Common myeloid progenitor, CD34-positive (primary cell): ENCODE results near the gene SLC7A10.

Source experiments
- CTCF ChIA-PET: fragments of 350-600 bp; sonication (Branson Sonifier 250); formaldehyde crosslinking; loops from one replicate; lab custom pipeline; 2021; ENCODE audit warnings: antibody characterized with exemption; lab: Charles Lee
- POLR2A ChIA-PET: fragments of 350-600 bp; sonication (Branson Sonifier 250); formaldehyde crosslinking; loops from one replicate; lab custom pipeline; 2021; ENCODE audit warnings: antibody characterized with exemption; lab: Charles Lee
- DNase-seq, 3 donors: peaks; one replicate each; pipeline versions ENCODE4 v3.0.0 to v3.0.0-alpha.2; 2013
- H3K27ac ChIP-seq, 2 experiments: 1 replicate in 1 of 2; 2 replicates in 1 of 2; pipeline ENCODE4 v1.7.0; 2013; ENCODE audit warnings: inconsistent platforms in 2 of 2, low read length in 2 of 2, mild to moderate bottlenecking in 2 of 2, low read depth in 1 of 2, moderate library complexity in 1 of 2; ENCODE audit not compliant: severe bottlenecking in 2 of 2, insufficient read depth in 1 of 2, poor library complexity in 1 of 2
- H3K27me3 ChIP-seq, 5 experiments: replicated peaks in 2 of 5; 1 replicate in 3 of 5; 2 replicates in 2 of 5; pipeline versions ENCODE4 v1.6.1 to v1.7.0; 2013; ENCODE audit warnings: low read length in 4 of 5, mild to moderate bottlenecking in 2 of 5, moderate library complexity in 2 of 5, inconsistent platforms in 1 of 5; ENCODE audit not compliant: insufficient read depth in 5 of 5, control insufficient read depth in 4 of 5
- H3K36me3 ChIP-seq, 4 experiments: 1 replicate in 2 of 4; 2 replicates in 2 of 4; pipeline versions ENCODE4 v1.6.1 to v1.7.0; 2013; ENCODE audit warnings: low read length in 3 of 4, control low read depth in 1 of 4, mild to moderate bottlenecking in 1 of 4; ENCODE audit not compliant: control insufficient read depth in 4 of 4, insufficient read depth in 4 of 4
- H3K4me1 ChIP-seq, 4 experiments: 1 replicate in 3 of 4; 2 replicates in 1 of 4; pipeline versions ENCODE4 v1.6.1 to v1.7.1; 2013; ENCODE audit warnings: low read length in 3 of 4, mild to moderate bottlenecking in 3 of 4, control low read depth in 1 of 4, inconsistent platforms in 1 of 4, moderate library complexity in 1 of 4; ENCODE audit not compliant: control insufficient read depth in 4 of 4, insufficient read depth in 4 of 4; ENCODE audit errors: control extremely low read depth in 1 of 4
- H3K4me3 ChIP-seq, 7 experiments: 1 replicate in 4 of 7; 2 replicates in 3 of 7; pipeline versions ENCODE4 v1.5.1 to v1.7.0; 2013; ENCODE audit warnings: mild to moderate bottlenecking in 7 of 7, low read length in 6 of 7, moderate library complexity in 6 of 7, inconsistent platforms in 2 of 7, low read depth in 2 of 7, control low read depth in 1 of 7; ENCODE audit not compliant: insufficient read depth in 4 of 7, control insufficient read depth in 1 of 7; ENCODE audit errors: extremely low read depth in 1 of 7
- H3K9me3 ChIP-seq, 5 experiments: 1 replicate in 4 of 5; 2 replicates in 1 of 5; pipeline versions ENCODE4 v1.6.1 to v1.7.1; 2013; ENCODE audit warnings: low read length in 4 of 5, mild to moderate bottlenecking in 2 of 5, inconsistent platforms in 1 of 5, low read depth in 1 of 5, moderate library complexity in 1 of 5; ENCODE audit not compliant: control insufficient read depth in 4 of 5, insufficient read depth in 2 of 5; ENCODE audit errors: control extremely low read depth in 1 of 5
- WGBS: methylation state at CpG from one replicate; pipeline ENCODE4 v1.1.5; 2013; ENCODE audit not compliant: insufficient coverage; 5-methylcytosine and 5-hydroxymethylcytosine counted together

Gene SLC7A10

DNA sequence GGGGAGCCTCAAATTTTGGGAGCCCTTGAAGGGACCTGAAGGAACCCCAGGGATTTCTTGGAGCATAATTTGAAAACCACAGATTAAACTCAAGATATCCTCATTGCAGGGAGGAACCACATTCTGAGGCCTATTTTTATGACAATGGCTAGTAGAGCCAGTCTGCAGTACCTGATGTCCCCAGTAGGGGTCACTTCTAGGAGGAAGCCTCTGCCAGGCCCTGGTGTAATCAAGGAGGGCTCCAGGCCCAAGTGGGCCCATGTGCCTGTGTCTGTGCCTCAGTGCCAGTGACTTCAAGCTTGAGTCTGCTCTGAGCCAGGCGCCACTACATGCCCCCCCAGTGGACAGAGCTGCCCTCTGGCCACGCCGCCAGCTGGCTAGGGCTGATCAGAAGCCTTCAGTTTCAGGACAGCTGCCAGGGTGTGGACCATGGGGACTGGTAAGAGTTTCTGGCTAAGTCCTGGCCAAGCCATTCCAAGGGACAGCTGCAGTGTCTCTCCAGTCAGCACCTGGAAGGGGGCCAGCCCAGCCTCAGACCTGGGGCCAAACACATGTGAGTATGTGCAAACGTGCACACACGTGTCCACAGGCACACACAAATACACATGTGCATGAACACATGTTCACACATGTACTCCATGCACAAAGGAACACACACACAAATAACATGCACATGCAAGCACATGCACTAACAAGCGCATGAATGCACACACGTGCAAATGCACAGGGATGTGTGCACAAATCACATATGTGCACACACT lies 20.5 kb upstream of the SLC7A10 start:
- Histone ChIP-seq H3K4me3 (no peak overlapping the region), H3K4me1 (peaks cover 0 to 18% (median 12%) of the 10 kb centered on the region in 4 experiments), H3K9me3 (peaks cover 0 to 13% (median 4%) of the 10 kb centered on the region in 5 experiments), H3K27ac (no peak overlapping the region), H3K36me3 (no peaks in the 10 kb centered on the region), H3K27me3 (no peaks in the 10 kb centered on the region)
- no peak for DNase-seq
- ChIA-PET POLR2A (interaction anchor here (2.6 kb wide), 1 partner anchor 56 kb away, joined by 8 read pairs; the partner anchor contains the start of gene CEBPA), CTCF (interaction anchor here (1.0 to 13.5 kb wide), 11 partner anchors 9 to 157 kb away, joined by 3 to 278 read pairs (median 4); partner anchors contain the start of genes CEBPA and CEBPG)
- 98% methylated on average over 6 of the region's 7 CpGs for WGBS

DNA sequence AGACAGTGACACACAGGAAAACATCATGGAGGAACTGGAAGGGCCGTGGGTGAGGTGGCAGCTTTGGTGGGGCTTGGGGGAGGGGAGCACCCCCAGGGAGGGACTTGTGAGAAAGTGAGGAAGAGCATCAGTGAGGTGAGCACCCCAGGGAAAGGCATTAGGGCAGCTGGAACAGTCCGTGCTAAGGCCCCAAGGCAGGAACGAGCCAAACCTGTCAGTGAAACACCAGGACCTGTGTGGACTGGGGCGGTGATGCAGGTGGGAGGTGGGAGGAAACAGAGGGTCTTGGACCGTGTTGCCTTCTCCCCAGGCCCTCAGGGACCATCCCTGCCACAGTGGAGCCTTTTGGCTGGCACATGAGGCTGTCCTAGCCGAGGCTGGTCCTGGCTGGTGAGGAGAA lies 17.3 kb upstream of the SLC7A10 start:
- no peak overlapping the region for H3K27ac ChIP-seq
- no peaks in the 10 kb centered on the region for H3K36me3 ChIP-seq
- ChIA-PET CTCF (interaction anchor here (1.0 to 13.5 kb wide), 10 partner anchors 13 to 173 kb away, joined by 3 to 278 read pairs (median 4); partner anchors contain the start of gene CEBPG), POLR2A (no interaction called here)
- H3K27me3 ChIP-seq = no peaks in the 10 kb centered on the region
- H3K4me1 ChIP-seq = no peaks in the 10 kb centered on the region
- peaks cover 0 to 13% (median 4%) of the 10 kb centered on the region in 5 experiments for H3K9me3 ChIP-seq
- H3K4me3 ChIP-seq = no peak overlapping the region
- WGBS = 91% methylated on average over 6 of the region's 6 CpGs
- no peak for DNase-seq

DNA sequence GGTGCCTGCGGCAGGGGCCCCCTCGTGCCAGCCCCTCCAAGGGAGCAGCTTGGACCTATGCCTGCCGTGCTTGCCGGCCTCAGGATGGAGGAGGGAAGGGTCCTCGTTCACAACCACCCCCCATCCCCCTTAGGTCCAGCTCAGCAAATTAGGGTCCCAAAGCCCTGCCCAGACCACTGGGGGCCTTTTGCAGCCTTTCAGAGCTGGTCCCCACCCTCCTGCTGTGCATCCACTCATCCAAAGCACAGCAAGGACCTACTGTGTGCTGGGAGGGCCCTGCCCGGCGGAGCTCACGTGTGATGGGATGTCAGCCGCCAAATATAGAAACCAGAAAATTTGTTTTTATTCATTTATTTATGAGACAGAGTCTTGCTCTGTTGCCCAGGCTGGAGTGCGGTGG lies 16.5 kb upstream of the SLC7A10 start:
- H3K9me3 ChIP-seq = peaks cover 0 to 13% (median 4%) of the 10 kb centered on the region in 5 experiments
- H3K36me3 ChIP-seq = no peaks in the 10 kb centered on the region
- CTCF ChIA-PET = interaction anchor here (0.7 to 13.5 kb wide), 16 partner anchors 14 to 529 kb away, joined by 3 to 278 read pairs (median 4); partner anchors contain the start of gene CEBPG
- H3K4me3 ChIP-seq = no peak overlapping the region
- POLR2A ChIA-PET = interaction anchor here (0.9 kb wide), 1 partner anchor 57 kb away, joined by 3 read pairs; no protein-coding TSS in a partner anchor
- no peaks in the 10 kb centered on the region for H3K27me3 ChIP-seq
- DNase-seq = no peak
- H3K4me1 ChIP-seq = no peaks in the 10 kb centered on the region
- no peak overlapping the region for H3K27ac ChIP-seq
- WGBS = 100% methylated on average over 1 of the region's 10 CpGs

DNA sequence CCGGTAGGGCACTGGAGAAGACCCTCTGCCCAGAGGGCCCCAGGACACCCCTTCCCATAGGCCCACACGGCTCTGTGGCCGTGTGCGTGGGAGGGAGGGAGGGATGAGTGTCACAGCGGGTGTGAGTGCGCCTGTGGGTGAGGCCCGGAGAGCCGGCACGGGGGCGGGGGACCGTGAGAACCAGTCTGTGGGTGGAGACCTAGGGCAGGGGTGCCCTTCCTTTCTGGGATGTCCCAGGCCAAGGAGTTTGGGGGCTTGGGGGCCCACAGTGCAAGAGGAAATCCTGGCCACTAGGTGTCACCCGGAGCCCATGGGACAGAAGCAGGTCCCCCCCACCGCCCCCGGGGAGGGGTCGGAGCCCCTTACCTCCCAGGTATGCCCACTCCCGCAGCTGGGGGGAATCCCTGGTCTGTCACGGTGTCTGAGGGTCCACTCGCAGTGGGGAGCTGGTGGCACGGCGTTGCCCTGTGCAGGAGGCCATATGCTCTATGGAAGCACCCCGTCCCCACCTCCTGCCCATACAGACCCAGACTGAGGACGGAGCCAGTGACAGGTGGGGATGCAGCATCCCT lies 16.0 kb upstream of the SLC7A10 start:
- Histone ChIP-seq H3K27me3 (no peaks in the 10 kb centered on the region), H3K27ac (no peak overlapping the region), H3K4me3 (no peak overlapping the region), H3K4me1 (no peaks in the 10 kb centered on the region), H3K36me3 (no peaks in the 10 kb centered on the region), H3K9me3 (peaks cover 0 to 13% (median 4%) of the 10 kb centered on the region in 5 experiments)
- ChIA-PET POLR2A (interaction anchor here (0.9 kb wide), 1 partner anchor 58 kb away, joined by 3 read pairs; no protein-coding TSS in a partner anchor), CTCF (interaction anchor here (0.7 to 13.5 kb wide), 15 partner anchors 15 to 530 kb away, joined by 3 to 278 read pairs (median 4); partner anchors contain the start of gene CEBPG)
- peak; percentile 48 to 66 (median 59) for DNase-seq
- WGBS = 8% methylated on average over 11 of the region's 22 CpGs

DNA sequence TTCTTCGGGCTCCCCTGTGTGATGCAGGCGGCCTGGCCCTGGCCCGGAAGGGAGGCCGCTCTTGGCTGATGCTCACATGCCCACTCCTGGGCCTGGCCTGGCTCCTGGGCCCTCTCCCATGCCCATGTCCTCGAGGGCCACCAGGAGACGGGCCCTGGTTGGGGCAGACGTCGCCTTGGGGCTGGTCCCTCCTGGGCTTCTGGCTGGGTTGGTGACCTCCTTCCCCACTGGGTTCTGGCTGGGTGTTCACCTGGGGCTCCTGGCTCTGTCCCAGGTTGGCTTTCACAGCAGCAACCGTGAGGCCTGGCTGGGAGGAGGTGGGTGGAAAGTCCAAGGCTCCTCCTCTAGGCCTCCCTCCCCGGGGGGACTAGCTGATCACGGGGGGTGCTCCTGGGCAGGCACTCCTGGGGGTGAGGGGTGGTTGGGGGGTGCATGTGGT lies 15.5 kb upstream of the SLC7A10 start:
- no peak overlapping the region for H3K27ac ChIP-seq
- CTCF ChIA-PET = interaction anchor here (1.1 to 13.5 kb wide), 8 partner anchors 22 to 530 kb away, joined by 3 to 278 read pairs (median 4); partner anchors contain the start of gene CEBPG
- peaks cover 0 to 11% (median 3%) of the 10 kb centered on the region in 5 experiments for H3K9me3 ChIP-seq
- H3K4me1 ChIP-seq = no peaks in the 10 kb centered on the region
- DNase-seq = no peak
- no peaks in the 10 kb centered on the region for H3K36me3 ChIP-seq
- 81% methylated on average over 4 of the region's 11 CpGs for WGBS
- H3K4me3 ChIP-seq = no peak overlapping the region
- POLR2A ChIA-PET = interaction anchor here (0.9 kb wide), 1 partner anchor 58 kb away, joined by 3 read pairs; no protein-coding TSS in a partner anchor
- H3K27me3 ChIP-seq = no peaks in the 10 kb centered on the region

DNA sequence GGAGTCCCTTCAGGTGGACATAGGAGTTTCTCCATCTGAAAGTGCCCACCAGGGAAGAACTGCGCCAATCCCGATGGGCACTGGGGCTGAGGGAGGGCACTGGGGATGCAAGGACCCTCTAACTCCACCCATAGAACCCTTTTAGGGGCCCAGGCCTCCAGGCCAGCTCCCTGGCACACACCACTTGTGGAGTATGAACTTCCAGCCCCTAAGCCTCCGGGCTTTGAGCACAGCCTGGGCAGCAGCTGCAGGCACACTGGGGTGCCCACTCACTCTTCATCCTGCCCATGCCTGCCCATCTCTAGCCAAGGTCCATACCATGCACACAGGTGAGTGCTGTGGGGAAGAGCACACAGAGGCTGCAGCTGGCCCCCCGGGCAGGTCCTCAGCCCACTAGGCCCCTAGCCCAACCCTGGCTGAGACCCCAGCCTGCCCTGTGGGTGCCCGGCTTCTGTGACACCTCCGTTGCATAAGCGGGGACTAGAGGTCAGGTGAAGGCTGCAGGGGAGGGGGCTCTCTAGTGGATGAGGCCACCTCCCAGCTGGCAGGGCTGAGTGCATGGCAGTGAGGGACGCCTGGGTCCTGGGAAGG lies 14.6 kb upstream of the SLC7A10 start:
- Histone ChIP-seq H3K36me3 (no peaks in the 10 kb centered on the region), H3K9me3 (peaks cover 0 to 3% (median 0%) of the 10 kb centered on the region in 5 experiments), H3K27me3 (no peaks in the 10 kb centered on the region), H3K27ac (no peak overlapping the region), H3K4me3 (no peak overlapping the region), H3K4me1 (no peaks in the 10 kb centered on the region)
- CTCF ChIA-PET = interaction anchor here (13.5 kb wide), 1 partner anchor 163 kb away, joined by 278 read pairs; no protein-coding TSS in a partner anchor
- DNase-seq = no peak
- WGBS = 96% methylated on average over 6 of the region's 8 CpGs
- POLR2A ChIA-PET = no interaction called here
